ENCODE measurements around the gene RSRC1.
"Not testable (repeated sequence)": the region's sequence is repeated elsewhere in the genome, so short reads cannot be mapped to it uniquely, and the experiment has no call there.

The RSRC1 gene

DNA sequence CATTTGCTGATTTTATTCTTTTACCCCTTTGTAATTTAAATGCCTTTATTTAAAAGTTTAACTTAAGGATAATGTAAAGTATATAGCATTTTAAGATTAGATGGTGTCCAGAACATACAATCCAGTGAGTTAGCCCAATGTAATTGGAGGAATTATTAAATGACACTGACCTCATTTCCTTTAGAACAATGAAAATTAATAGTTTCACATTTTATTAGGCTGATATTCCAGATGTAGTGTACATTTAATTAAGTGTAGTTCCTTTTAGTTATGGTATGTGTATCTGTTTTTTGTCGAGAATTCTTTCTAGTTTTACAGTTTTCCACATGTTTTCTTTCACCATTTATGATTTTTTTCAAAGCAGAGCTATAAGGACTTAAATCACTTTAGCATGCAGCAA lies 75.8 kb downstream of the RSRC1 start:
- Histone ChIP-seq H3K4me3 (ENCODE audit: low read length) (no peak overlapping the region), H3K27me3 (ENCODE audit: insufficient read depth, low read length) (no peaks in the 10 kb centered on the region), H3K4me1 (ENCODE audit: insufficient read depth, low read length) (no peaks in the 10 kb centered on the region), H3K27ac (ENCODE audit: low read depth, low read length) (no peak overlapping the region), H3K9me3 (ENCODE audit: insufficient read depth, low read depth, low read length) (no peaks in the 10 kb centered on the region), H3K36me3 (ENCODE audit: insufficient read depth, low read length) (no peaks in the 10 kb centered on the region), H3K9ac (ENCODE audit: low read depth, low read length) (no peak overlapping the region)
- 100% methylated on average over 1 of the region's 1 CpG for WGBS

DNA sequence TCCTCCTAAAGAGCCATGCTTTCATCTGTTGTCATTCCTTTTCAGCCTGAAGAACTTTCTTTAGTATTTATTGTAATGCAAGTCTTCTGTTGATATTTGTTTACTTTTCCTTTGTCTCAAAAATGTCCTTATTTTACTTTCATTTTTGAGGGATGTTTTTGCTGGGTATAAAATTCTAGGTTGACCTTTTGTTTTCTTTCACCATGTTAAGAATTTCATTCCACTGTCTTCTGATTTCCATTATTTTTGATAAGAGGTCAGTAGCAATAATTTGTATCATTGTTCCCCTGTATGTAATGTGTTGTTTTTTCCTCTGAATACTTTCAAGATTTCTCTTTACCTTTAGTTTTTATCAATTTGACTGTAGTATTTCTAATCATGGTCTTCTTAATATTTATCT lies 91.1 kb downstream of the RSRC1 start:
- peaks cover 22% of the 10 kb centered on the region for H3K9me3 ChIP-seq (ENCODE audit: insufficient read depth, low read depth, low read length)
- no peaks in the 10 kb centered on the region for H3K27me3 ChIP-seq (ENCODE audit: insufficient read depth, low read length)
- H3K36me3 ChIP-seq (ENCODE audit: insufficient read depth, low read length): no peaks in the 10 kb centered on the region
- no peak overlapping the region for H3K4me3 ChIP-seq (ENCODE audit: low read length)
- H3K27ac ChIP-seq (ENCODE audit: low read depth, low read length): no peak overlapping the region
- H3K9ac ChIP-seq (ENCODE audit: low read depth, low read length): no peak overlapping the region
- H3K4me1 ChIP-seq (ENCODE audit: insufficient read depth, low read length): no peaks in the 10 kb centered on the region

DNA sequence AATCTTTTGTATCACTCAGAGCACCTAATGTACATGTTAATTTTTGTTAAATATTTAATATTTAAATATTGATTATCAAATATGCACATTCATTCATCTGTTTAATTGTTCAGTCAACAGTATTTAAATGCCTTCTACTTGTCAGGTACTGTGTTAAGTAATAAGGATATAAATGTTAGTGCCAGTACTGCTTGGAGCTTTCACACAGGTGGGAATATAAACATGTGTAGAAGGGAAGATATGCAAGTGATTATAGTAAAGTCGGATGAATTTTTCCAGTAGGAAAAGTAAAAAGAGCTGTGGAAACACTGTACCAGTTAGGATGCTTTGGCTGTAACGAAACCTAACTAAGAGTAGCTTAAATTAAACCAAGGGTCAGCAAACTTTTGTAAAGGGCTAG lies 95.4 kb downstream of the RSRC1 start:
- no peak overlapping the region for H3K9ac ChIP-seq (ENCODE audit: low read depth, low read length)
- H3K4me3 ChIP-seq (ENCODE audit: low read length): no peak overlapping the region
- H3K36me3 ChIP-seq (ENCODE audit: insufficient read depth, low read length): no peaks in the 10 kb centered on the region
- no peaks in the 10 kb centered on the region for H3K27me3 ChIP-seq (ENCODE audit: insufficient read depth, low read length)
- H3K4me1 ChIP-seq (ENCODE audit: insufficient read depth, low read length): no peaks in the 10 kb centered on the region
- no peak overlapping the region for H3K27ac ChIP-seq (ENCODE audit: low read depth, low read length)
- H3K9me3 ChIP-seq (ENCODE audit: insufficient read depth, low read depth, low read length): peaks cover 15% of the 10 kb centered on the region
- WGBS: 78% methylated on average over 2 of the region's 2 CpGs

DNA sequence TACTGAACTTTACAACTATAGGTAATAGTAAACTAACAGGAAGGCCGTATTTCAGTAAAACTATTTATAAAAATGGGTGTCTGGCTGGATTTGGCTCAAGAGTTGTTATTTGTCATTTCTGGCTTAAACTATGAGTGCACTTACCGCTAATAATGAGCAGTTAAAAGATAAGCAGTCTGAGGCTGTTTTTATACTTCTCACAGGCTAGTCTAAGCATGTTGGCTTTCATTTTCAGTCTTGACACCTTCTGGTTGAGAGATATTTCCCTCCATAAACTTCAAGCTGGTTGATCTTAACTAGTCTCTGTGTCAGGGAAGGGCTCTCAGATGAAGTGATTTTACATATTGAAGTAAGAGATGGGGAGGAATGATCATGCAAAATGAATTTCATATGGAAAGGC lies 96.1 kb downstream of the RSRC1 start:
- no peaks in the 10 kb centered on the region for H3K4me1 ChIP-seq (ENCODE audit: insufficient read depth, low read length)
- H3K9me3 ChIP-seq (ENCODE audit: insufficient read depth, low read depth, low read length): peaks cover 9% of the 10 kb centered on the region
- no peaks in the 10 kb centered on the region for H3K27me3 ChIP-seq (ENCODE audit: insufficient read depth, low read length)
- H3K4me3 ChIP-seq (ENCODE audit: low read length): no peak overlapping the region
- no peaks in the 10 kb centered on the region for H3K36me3 ChIP-seq (ENCODE audit: insufficient read depth, low read length)
- no peak overlapping the region for H3K27ac ChIP-seq (ENCODE audit: low read depth, low read length)
- 96% methylated on average over 2 of the region's 2 CpGs for WGBS
- H3K9ac ChIP-seq (ENCODE audit: low read depth, low read length): no peak overlapping the region

DNA sequence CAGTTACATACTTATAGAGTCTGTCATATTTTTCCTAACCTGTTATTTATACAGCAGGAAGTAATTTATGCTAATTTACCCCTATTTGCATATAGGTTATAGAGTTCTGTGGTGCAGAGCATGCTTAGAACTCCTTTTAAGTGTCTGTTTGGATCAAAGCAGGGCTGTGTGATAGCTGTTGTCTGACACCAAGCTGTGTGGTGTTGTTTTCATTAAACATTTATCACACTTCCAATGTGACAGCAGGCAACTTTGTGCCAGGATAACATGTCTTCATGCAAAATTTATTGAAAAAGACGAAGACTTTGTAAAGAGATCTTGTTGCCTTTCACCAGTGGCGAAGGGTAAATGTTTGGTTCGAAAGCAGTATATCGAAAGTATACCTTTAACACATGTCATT lies 100.2 kb downstream of the RSRC1 start:
- H3K27me3 ChIP-seq (ENCODE audit: insufficient read depth, low read length): no peaks in the 10 kb centered on the region
- WGBS: 97% methylated on average over 4 of the region's 4 CpGs

DNA sequence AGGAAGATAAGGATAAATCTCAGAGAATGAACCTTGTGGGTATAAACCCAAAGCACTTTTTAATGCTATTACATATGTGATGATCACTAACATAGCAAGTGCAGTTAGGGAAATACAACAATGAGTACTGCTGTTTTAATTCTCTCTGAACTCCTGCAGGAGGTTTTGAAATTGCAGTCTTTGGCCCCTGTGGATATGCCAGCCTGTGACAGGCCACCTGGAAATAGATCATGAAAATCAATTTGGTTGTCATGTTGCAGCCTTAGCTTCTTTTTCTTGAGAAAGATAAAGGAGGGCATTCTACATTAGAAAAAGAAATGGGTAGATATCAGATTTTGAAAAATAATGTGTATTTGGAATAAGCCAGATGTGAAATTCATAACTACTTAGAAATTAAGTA lies 103.6 kb downstream of the RSRC1 start:
- H3K4me1 ChIP-seq (ENCODE audit: insufficient read depth, low read length): no peaks in the 10 kb centered on the region
- no peak overlapping the region for H3K9ac ChIP-seq (ENCODE audit: low read depth, low read length)
- H3K27ac ChIP-seq (ENCODE audit: low read depth, low read length): no peak overlapping the region
- no peaks in the 10 kb centered on the region for H3K36me3 ChIP-seq (ENCODE audit: insufficient read depth, low read length)
- no peaks in the 10 kb centered on the region for H3K27me3 ChIP-seq (ENCODE audit: insufficient read depth, low read length)
- no peak overlapping the region for H3K4me3 ChIP-seq (ENCODE audit: low read length)
- no peaks in the 10 kb centered on the region for H3K9me3 ChIP-seq (ENCODE audit: insufficient read depth, low read depth, low read length)

More for the DNA sequence above, 100.2 kb downstream of the RSRC1 start:
- Histone ChIP-seq H3K4me1 (ENCODE audit: insufficient read depth, low read length) (no peaks in the 10 kb centered on the region), H3K27ac (ENCODE audit: low read depth, low read length) (no peak overlapping the region), H3K9me3 (ENCODE audit: insufficient read depth, low read depth, low read length) (no peaks in the 10 kb centered on the region), H3K9ac (ENCODE audit: low read depth, low read length) (no peak overlapping the region), H3K36me3 (ENCODE audit: insufficient read depth, low read length) (no peaks in the 10 kb centered on the region), H3K4me3 (ENCODE audit: low read length) (no peak overlapping the region)

DNA sequence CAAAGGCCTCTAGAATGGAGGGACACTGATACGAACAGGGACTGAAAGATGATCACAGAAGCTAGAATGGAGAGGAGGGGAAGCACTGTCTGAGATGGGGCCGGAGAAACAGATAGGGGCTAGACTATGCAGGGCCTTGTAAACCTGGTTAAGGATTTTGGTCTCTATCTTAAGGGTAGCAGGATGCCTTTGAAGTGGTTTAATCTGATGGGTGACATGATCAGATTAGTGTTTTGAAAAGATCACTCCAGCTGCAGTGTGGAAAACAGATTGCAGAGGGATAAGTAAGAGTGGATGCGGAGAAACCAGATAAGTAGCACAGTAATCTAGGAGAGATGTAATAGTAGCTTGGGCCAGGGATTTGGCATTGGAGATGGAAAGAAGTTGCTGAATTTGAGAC lies 108.1 kb downstream of the RSRC1 start:
- Histone ChIP-seq H3K4me1 (ENCODE audit: insufficient read depth, low read length) (no peaks in the 10 kb centered on the region; the same call in 1 of the 2 replicates), H3K9me3 (ENCODE audit: insufficient read depth, low read depth, low read length) (no peaks in the 10 kb centered on the region), H3K4me3 (ENCODE audit: low read length) (no peak overlapping the region), H3K36me3 (ENCODE audit: insufficient read depth, low read length) (no peaks in the 10 kb centered on the region), H3K27me3 (ENCODE audit: insufficient read depth, low read length) (no peaks in the 10 kb centered on the region), H3K27ac (ENCODE audit: low read depth, low read length) (no peak overlapping the region), H3K9ac (ENCODE audit: low read depth, low read length) (no peak overlapping the region)
- WGBS: 88% methylated on average over 3 of the region's 3 CpGs

DNA sequence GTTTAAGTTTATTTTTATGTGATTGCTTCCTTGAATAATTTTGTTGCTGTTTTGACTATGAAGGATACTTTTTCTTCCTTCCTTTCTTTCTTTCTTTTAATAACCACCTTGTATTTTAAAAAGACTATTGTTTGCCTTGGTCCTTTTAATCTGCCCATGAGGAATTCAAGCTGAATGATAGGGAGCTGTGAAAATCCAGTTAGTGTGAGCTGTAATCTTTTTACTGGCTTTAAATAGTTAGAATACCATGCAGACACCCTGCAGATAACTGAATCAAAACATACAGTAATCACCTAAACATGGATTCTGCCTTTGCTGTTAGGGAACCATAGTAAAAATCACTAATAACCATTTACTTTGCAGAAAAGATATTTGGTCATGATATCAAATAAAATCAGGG lies 110.7 kb downstream of the RSRC1 start:
- H3K4me3 ChIP-seq (ENCODE audit: low read length): no peak overlapping the region
- H3K4me1 ChIP-seq (ENCODE audit: insufficient read depth, low read length): no peaks in the 10 kb centered on the region; the same call in 1 of the 2 replicates
- H3K9me3 ChIP-seq (ENCODE audit: insufficient read depth, low read depth, low read length): no peaks in the 10 kb centered on the region
- no peaks in the 10 kb centered on the region for H3K36me3 ChIP-seq (ENCODE audit: insufficient read depth, low read length)
- H3K27me3 ChIP-seq (ENCODE audit: insufficient read depth, low read length): no peaks in the 10 kb centered on the region
- no peak overlapping the region for H3K9ac ChIP-seq (ENCODE audit: low read depth, low read length)
- H3K27ac ChIP-seq (ENCODE audit: low read depth, low read length): no peak overlapping the region

DNA sequence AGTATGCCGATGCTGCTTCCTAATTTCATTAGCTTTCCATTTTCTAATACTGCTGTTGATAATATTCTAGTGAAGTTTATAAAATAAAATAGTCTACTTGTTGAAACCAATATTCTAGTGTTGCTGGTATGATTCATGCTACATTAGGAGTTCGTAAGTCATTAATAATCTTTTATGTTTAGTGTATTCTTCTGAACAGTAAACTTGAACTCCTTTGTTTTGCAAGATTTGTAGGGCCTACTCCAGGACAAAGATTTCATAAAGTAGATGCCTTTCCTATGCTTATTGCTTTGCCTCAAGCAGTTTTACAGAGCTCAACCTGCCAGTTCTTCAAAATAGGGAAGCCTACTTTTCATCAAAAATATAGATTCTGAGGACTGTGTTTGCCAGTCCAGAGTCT lies 111.5 kb downstream of the RSRC1 start:
- Histone ChIP-seq H3K27me3 (ENCODE audit: insufficient read depth, low read length) (no peaks in the 10 kb centered on the region), H3K27ac (ENCODE audit: low read depth, low read length) (no peak overlapping the region), H3K4me1 (ENCODE audit: insufficient read depth, low read length) (no peaks in the 10 kb centered on the region; the same call in 1 of the 2 replicates), H3K9ac (ENCODE audit: low read depth, low read length) (no peak overlapping the region), H3K9me3 (ENCODE audit: insufficient read depth, low read depth, low read length) (no peaks in the 10 kb centered on the region), H3K36me3 (ENCODE audit: insufficient read depth, low read length) (no peaks in the 10 kb centered on the region), H3K4me3 (ENCODE audit: low read length) (no peak overlapping the region)
- 89% methylated on average over 2 of the region's 2 CpGs for WGBS

DNA sequence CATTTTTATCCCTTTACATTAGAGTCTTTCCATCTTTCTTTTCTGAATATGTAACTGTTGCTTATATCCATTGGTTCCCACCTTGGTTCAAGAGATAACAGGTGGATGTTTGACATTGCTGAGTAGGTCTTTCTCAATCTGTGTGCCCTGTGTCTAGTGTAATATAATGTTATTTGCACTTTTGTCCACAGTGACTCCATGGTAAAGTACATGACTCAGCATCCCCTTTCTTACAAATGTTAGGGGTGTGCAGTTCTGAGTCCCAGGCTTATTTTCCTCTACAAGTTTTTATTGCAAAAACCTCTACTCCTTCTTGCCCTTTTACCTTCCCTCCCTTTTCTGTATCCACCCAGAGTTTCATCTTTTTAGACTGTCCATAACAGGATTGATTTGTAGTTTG lies 116.5 kb downstream of the RSRC1 start:
- Histone ChIP-seq H3K4me1 (ENCODE audit: insufficient read depth, low read length) (no peaks in the 10 kb centered on the region), H3K9ac (ENCODE audit: low read depth, low read length) (no peak overlapping the region), H3K9me3 (ENCODE audit: insufficient read depth, low read depth, low read length) (no peaks in the 10 kb centered on the region), H3K36me3 (ENCODE audit: insufficient read depth, low read length) (no peaks in the 10 kb centered on the region), H3K4me3 (ENCODE audit: low read length) (no peak overlapping the region), H3K27me3 (ENCODE audit: insufficient read depth, low read length) (no peaks in the 10 kb centered on the region), H3K27ac (ENCODE audit: low read depth, low read length) (no peak overlapping the region)

DNA sequence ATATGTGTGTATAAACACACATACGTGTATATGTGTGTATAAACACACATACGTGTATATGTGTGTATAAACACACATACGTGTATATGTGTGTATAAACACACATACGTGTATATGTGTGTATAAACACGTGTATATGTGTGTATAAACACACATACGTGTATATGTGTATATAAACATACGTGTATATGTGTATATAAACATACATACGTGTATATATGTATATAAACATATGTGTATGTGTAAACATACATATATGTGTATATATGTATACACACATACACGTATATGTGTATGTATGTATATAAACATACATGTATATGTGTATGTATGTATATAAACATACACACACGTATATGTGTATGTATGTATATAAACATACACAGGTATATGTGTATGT lies 119.1 kb downstream of the RSRC1 start:
- not testable (repeated sequence) for H3K4me1 ChIP-seq (ENCODE audit: insufficient read depth, low read length); H3K4me3 ChIP-seq (ENCODE audit: low read length); H3K36me3 ChIP-seq (ENCODE audit: insufficient read depth, low read length); H3K9me3 ChIP-seq (ENCODE audit: insufficient read depth, low read depth, low read length); H3K27me3 ChIP-seq (ENCODE audit: insufficient read depth, low read length); H3K9ac ChIP-seq (ENCODE audit: low read depth, low read length); H3K27ac ChIP-seq (ENCODE audit: low read depth, low read length)
- no CpG with 5 or more reads among the region's 10 CpGs for WGBS

DNA sequence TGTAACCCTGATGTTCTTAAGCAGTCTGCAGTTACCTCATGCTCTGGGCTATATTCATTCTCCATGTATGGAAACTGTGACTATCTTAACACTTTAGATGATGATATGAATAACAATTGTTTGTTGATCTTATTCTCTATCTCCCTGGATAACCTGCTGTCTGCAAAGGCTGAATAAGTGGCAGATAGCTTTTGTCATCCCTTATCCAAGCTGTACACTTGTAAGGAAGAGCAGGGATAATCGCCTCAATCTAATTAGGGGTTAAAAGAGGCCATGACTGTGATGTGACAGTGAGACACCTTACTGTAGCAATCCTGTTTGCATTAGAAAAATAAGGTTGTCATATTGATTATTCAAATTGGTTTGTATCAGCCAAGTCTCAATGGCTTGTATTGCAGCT lies 123.9 kb downstream of the RSRC1 start:
- H3K4me1 ChIP-seq (ENCODE audit: insufficient read depth, low read length): no peaks in the 10 kb centered on the region
- no peaks in the 10 kb centered on the region for H3K27me3 ChIP-seq (ENCODE audit: insufficient read depth, low read length)
- H3K9ac ChIP-seq (ENCODE audit: low read depth, low read length): no peak overlapping the region
- no peak overlapping the region for H3K27ac ChIP-seq (ENCODE audit: low read depth, low read length)
- H3K4me3 ChIP-seq (ENCODE audit: low read length): no peak overlapping the region
- 87% methylated on average over 1 of the region's 1 CpG for WGBS
- H3K36me3 ChIP-seq (ENCODE audit: insufficient read depth, low read length): no peaks in the 10 kb centered on the region
- no peaks in the 10 kb centered on the region for H3K9me3 ChIP-seq (ENCODE audit: insufficient read depth, low read depth, low read length)

Data from HUES64 (cell line).